Stomach smooth muscle (tissue), 2 donors: ENCODE data around the gene PAX8.

Experiments
- H3K27ac ChIP-seq: one replicate; pipeline ENCODE4 v1.7.0; 2013; ENCODE audit warnings: mild to moderate bottlenecking, low read length, inconsistent platforms
- H3K27me3 ChIP-seq, 2 donors: one replicate each; pipeline ENCODE4 v1.7.0; 2013; ENCODE audit warnings: low read length in 2 of 2; ENCODE audit not compliant: insufficient read depth in 2 of 2, control insufficient read depth in 1 of 2
- H3K36me3 ChIP-seq, 2 donors: one replicate each; pipeline ENCODE4 v1.7.0; 2013; ENCODE audit warnings: low read length in 2 of 2; ENCODE audit not compliant: control insufficient read depth in 2 of 2, insufficient read depth in 2 of 2
- H3K4me1 ChIP-seq: one replicate; pipeline ENCODE4 v1.7.0; 2013; ENCODE audit warnings: low read length; ENCODE audit not compliant: control insufficient read depth, insufficient read depth
- H3K4me3 ChIP-seq, 2 donors: one replicate each; pipeline ENCODE4 v1.7.0; 2013; ENCODE audit warnings: low read length in 2 of 2
- H3K9ac ChIP-seq, 2 donors: one replicate each; pipeline ENCODE4 v1.7.0; 2013; ENCODE audit warnings: low read length in 2 of 2, mild to moderate bottlenecking in 1 of 2
- H3K9me3 ChIP-seq, 2 donors: one replicate each; pipeline ENCODE4 v1.7.0; 2013; ENCODE audit warnings: low read length in 2 of 2; ENCODE audit not compliant: control insufficient read depth in 2 of 2
- donor health status: healthy.
- donor health status: Pancreatic carcinoma.

The PAX8 gene

DNA sequence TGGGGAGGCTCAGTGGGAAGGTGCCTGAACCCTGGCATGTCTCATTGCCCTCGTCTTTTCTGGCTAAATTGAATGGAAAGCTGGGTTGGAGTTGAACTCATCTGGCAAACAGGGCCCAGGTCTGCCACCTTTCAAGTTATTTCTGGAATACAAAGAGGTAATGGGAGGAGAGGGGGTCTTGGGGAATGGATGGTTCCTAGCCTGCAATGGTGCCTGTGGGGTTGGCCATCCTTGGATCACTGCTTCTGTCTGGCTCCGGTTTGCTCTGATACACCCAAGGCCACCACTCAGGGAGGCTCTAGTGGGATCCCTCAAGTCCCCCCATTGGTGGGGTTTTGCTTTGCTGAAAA lies 59.7 kb downstream of the PAX8 start:
- Histone ChIP-seq H3K9ac (no peak overlapping the region), H3K36me3 (no peaks in the 10 kb centered on the region), H3K27me3 (no peaks in the 10 kb centered on the region), H3K9me3 (no peaks in the 10 kb centered on the region), H3K4me3 (no peak overlapping the region), H3K27ac (no peak overlapping the region), H3K4me1 (no peaks in the 10 kb centered on the region)

- Histone ChIP-seq H3K36me3 (no peaks in the 10 kb centered on the region), H3K4me3 (no peak overlapping the region), H3K4me1 (no peaks in the 10 kb centered on the region), H3K9ac (no peak overlapping the region), H3K27ac (no peak overlapping the region), H3K27me3 (no peaks in the 10 kb centered on the region), H3K9me3 (no peaks in the 10 kb centered on the region)
Observed at GRCh38 chr2:113218283-113219091, 60.2 kb downstream of the PAX8 start.

DNA sequence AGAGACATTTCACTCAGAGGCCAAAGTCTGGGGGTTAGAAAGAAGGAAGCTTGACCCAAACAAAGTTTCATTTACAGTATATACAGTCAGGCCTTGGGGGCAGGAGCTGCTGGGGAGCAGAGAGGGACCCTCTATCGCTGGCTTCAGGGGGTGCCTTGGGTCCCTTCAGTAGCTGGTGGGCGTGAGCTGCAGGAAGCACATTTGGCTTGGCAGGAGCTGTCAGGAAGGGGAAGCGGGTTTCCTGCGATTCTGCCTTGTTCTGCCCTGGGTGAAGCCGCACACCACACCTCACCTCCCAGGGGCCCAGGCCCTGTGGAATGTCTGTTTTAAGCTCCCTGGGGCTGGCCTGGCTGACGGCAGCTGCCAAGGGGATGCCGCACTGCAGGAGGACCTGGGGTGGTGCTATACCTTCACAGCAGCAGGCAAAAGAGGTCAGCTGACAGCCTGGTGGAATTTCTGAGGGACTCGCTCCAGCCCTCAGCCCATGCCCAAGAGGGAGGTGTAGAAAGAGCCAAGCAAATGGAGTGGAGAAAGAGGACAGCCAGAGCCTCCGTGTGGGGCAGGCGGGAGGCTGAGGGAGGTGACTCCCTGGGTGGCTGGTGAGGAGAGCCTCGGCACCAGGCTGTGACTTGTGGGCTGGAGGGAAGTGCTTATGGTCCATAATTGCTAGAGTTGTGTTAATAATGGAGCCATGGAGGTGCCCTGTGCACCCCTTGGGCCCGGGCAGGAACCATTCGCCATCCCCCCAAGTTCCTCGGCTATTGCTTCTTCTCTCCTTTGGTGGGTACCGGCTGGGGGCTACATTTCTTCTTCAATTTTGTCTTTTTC lies 61.1 kb downstream of the PAX8 start:
- Histone ChIP-seq H3K9me3 (no peaks in the 10 kb centered on the region), H3K4me1 (peaks cover 2% of the 10 kb centered on the region), H3K4me3 (no peak overlapping the region), H3K27me3 (no peaks in the 10 kb centered on the region), H3K36me3 (no peaks in the 10 kb centered on the region), H3K27ac (no peak overlapping the region), H3K9ac (no peak overlapping the region)

GRCh38 chr2:113216891-113217454 lies 61.7 kb downstream of the PAX8 start:
- no peaks in the 10 kb centered on the region for H3K27me3 ChIP-seq
- H3K36me3 ChIP-seq: no peaks in the 10 kb centered on the region
- no peak overlapping the region for H3K9ac ChIP-seq
- peaks cover 6% of the 10 kb centered on the region for H3K4me1 ChIP-seq
- no peak overlapping the region for H3K4me3 ChIP-seq
- no peaks in the 10 kb centered on the region for H3K9me3 ChIP-seq
- H3K27ac ChIP-seq: no peak overlapping the region

DNA sequence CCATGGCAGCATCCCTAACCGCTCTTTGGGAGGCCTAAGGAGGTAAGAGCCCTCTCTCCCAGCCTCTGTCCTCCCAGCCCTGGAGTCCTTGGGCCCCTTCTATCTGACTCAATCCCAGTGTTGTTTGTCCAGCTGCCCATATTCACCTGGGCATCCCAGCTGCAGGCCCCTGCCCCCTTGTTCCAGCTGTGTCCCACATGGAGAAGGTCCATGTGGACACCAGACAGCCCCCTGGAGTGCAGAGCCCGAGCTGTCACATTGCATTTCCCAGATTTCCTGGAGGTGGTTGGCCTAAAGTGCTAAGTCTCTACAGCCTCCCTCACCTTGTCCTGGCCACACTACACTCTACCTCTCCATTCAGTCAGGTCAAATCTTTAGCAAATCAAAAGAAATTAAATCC lies 62.4 kb downstream of the PAX8 start:
- Histone ChIP-seq H3K4me1 (peaks cover 8% of the 10 kb centered on the region), H3K27ac (no peak overlapping the region)

DNA sequence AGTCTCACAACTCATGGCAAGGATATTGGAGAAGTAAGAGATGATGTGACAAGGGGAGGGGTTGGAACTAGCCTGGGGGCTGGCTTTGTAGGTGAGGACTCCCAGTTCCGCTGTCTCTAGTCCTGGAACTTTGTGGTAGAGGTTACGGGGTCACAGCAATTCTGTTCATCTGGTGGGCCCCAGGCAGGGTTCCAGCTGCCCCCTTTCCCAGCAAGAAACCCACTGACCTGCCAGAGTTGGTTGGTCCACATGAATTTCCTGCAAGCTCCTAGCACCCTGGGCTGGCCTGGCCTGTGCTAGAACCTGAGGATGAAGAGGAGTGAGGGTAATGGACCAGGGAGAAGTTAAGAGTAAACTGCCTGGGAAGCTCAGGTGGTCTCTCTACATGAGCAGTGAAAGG lies 63.7 kb downstream of the PAX8 start:
- no peak overlapping the region for H3K9ac ChIP-seq
- no peak overlapping the region for H3K27ac ChIP-seq
- no peaks in the 10 kb centered on the region for H3K27me3 ChIP-seq
- no peaks in the 10 kb centered on the region for H3K9me3 ChIP-seq
- H3K36me3 ChIP-seq: no peaks in the 10 kb centered on the region
- peaks cover 11% of the 10 kb centered on the region for H3K4me1 ChIP-seq
- H3K4me3 ChIP-seq: no peak overlapping the region

More for the DNA sequence above, 62.4 kb downstream of the PAX8 start:
- no peaks in the 10 kb centered on the region for H3K27me3 ChIP-seq
- no peak overlapping the region for H3K4me3 ChIP-seq
- no peak overlapping the region for H3K9ac ChIP-seq
- H3K36me3 ChIP-seq: no peaks in the 10 kb centered on the region
- no peaks in the 10 kb centered on the region for H3K9me3 ChIP-seq

DNA sequence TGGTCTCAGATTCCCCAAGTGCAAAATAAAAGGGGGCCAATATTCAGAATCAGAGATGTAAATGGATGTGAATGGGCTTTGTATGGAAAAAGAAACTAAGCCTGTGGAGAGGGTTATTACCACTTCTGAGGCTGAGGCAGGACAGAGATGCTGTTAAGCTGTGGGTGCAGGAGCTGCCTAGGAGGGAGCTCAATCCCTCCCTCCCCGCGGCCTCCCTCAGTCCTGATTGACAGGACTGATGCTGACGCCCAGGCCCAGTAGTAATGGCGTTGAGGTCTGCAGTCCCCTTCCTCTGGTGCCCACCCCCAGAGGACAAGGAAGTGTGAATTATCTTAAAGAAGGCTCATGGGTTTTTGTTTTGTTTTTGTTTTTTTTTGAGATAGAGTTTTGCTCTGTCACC lies 64.6 kb downstream of the PAX8 start:
- Histone ChIP-seq H3K27me3 (no peaks in the 10 kb centered on the region), H3K27ac (no peak overlapping the region), H3K9me3 (no peaks in the 10 kb centered on the region), H3K4me1 (peaks cover 16% of the 10 kb centered on the region), H3K9ac (no peak overlapping the region), H3K36me3 (no peaks in the 10 kb centered on the region), H3K4me3 (no peak overlapping the region)

DNA sequence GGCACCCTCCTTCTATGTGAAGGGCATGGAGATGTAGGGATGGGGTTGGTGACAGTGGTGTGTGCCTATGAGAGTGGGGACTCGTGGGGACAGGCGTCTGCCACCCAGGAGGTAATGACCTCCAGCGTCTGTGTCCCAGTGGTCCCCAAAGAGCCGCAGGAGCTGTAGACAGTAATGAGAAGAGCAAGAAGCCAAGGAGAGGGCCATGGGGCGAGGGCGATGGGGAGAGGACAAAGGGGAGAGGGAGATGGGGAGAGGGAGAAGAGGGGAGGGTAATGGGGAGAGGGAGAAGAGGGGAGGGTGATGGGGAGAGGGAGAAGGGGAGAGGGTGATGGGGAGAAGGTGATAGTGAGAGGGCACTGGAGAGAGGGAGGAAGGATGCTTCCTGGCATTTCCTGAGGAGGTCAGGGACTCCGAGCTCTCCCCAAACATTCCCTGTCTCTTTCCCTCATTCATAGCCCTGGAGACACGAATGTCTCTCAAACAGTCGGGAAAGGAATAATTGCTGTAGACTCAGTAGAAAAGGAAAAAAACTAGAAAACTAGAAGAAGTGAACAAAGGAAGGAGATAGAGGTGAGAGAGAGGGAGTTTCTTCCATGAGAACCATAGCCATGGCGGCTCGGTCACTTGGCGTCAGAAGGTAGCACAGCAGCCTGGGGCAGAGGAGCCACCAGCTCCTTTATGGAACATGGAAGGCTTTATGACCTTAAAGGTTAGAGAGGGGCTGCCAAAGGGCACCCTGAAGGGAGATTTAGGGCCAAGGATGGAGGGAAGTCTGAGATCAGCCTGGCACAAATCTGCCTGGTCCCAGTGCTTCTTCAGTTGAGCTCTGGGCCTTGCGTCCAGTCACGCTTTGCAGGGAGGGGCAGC lies 65.4 kb downstream of the PAX8 start:
- Histone ChIP-seq H3K4me3 (no peak overlapping the region), H3K36me3 (no peaks in the 10 kb centered on the region), H3K4me1 (peaks cover 16% of the 10 kb centered on the region), H3K9ac (no peak overlapping the region), H3K27me3 (no peaks in the 10 kb centered on the region), H3K9me3 (no peaks in the 10 kb centered on the region), H3K27ac (peak overlapping the region; percentile 11)

DNA sequence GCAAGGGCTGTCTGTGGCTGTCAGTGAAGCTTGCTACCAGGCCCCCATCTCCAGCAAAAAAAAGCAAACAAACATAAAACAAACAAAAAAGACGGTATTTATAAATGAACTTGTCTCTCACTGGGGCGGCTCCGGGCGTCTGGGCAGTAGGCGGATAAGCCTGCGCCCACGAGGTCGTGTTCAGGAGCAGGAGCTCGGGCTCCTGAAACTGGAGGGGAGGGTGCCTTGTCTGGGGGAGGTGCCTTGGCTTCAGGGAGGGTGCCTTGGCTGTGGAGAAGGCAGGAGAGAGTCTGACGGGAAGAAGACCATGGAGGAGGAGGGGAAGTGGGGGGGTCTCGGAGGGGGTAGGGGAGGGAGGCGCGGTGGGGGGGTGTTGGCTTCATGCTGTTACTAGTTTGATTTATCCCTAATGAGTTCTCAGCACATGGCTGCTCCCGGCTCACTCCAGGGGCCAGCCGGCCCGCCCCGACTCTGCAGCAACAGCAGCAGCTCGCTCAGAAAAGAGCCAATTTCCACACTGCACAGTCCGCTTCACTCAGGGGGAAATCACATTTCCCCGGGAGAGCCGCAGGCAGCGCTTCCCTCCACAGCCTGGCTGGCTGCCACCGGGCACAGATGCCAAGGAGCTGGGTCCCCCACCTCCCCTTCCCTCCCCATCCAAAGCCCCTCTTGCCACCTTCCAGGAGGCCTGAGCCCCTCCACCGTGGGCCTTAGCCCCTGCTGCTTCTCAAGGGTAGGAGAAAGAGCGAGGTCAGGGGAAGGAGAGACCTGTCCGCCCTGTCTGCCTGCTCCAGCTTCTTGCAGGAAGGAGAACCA lies 66.3 kb downstream of the PAX8 start:
- no peak overlapping the region for H3K4me3 ChIP-seq
- peak overlapping the region; percentile 11 for H3K27ac ChIP-seq
- no peaks in the 10 kb centered on the region for H3K36me3 ChIP-seq
- H3K9me3 ChIP-seq: no peaks in the 10 kb centered on the region
- H3K27me3 ChIP-seq: no peaks in the 10 kb centered on the region
- H3K9ac ChIP-seq: no peak overlapping the region
- H3K4me1 ChIP-seq: peaks cover 16% of the 10 kb centered on the region
